Measurements from ENCODE around the gene SLC25A33. TPM values are rescaled to one million over a fixed set of nuclear protein-coding genes. Genes with fewer than 3 reads are reported as not detected.
"Not testable (repeated sequence)": the region's sequence is repeated elsewhere in the genome, so short reads cannot be mapped to it uniquely, and the experiment has no call there.

The SLC25A33 gene, protein sequence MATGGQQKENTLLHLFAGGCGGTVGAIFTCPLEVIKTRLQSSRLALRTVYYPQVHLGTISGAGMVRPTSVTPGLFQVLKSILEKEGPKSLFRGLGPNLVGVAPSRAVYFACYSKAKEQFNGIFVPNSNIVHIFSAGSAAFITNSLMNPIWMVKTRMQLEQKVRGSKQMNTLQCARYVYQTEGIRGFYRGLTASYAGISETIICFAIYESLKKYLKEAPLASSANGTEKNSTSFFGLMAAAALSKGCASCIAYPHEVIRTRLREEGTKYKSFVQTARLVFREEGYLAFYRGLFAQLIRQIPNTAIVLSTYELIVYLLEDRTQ
- 9.6 and 10.4 TPM in 2 replicates for total RNA-seq

DNA sequence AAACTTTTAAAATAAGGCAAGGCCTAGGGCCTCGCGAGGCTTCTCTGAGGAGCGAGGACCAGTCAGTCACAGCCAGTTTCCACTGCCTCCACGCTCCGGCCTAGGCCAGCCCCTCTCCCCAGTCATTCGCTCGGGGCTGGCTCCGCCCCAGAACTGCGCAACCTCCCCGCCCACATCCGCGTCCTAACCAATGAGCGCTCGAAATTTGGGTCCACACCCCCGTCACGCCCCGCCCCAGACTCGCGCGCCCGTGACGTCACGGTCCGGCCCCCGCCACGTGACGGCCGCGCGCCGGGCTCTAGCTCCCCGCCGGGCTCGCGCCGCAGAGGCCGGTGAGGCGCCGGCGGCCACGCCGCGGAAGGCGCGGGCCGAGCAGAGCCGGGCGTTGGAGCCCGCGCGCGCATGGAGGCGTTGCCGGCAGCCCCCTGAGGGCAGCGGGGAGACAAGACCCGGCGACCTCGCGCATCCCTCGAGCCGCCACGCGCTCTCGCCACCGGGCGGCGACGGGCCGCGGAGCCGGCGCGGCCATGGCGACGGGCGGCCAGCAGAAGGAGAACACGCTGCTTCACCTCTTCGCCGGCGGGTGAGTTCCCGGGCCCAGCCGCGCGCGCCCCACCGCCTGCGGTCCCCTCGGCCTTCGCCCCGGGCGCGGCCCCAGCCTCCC is at the start of gene SLC25A33:
TSS of gene SLC25A33 (plus strand) at position 301 of the 664 bp plus-strand sequence. CDS start at position 528, 227 bp downstream.
- Mint-ChIP-seq H3K4me3 (ENCODE audit: low read depth) (peak within 1 kb of the TSS; percentile 92), H3K27ac (peak within 1 kb of the TSS; percentile 84), H3K4me1 (ENCODE audit: low read depth) (peaks cover 28% of the 10 kb centered on the region), H3K27me3 (ENCODE audit: low read depth) (no peaks in the 10 kb centered on the region), H3K9me3 (peaks cover 4% of the 10 kb centered on the region), H3K36me3 (ENCODE audit: low read depth) (peaks cover 22% of the 10 kb centered on the region)
- peak; percentile 97 for DNase-seq (ENCODE audit: low spot score)
- intact Hi-C loops (cut with micrococcal nuclease) = no loop called here

DNA sequence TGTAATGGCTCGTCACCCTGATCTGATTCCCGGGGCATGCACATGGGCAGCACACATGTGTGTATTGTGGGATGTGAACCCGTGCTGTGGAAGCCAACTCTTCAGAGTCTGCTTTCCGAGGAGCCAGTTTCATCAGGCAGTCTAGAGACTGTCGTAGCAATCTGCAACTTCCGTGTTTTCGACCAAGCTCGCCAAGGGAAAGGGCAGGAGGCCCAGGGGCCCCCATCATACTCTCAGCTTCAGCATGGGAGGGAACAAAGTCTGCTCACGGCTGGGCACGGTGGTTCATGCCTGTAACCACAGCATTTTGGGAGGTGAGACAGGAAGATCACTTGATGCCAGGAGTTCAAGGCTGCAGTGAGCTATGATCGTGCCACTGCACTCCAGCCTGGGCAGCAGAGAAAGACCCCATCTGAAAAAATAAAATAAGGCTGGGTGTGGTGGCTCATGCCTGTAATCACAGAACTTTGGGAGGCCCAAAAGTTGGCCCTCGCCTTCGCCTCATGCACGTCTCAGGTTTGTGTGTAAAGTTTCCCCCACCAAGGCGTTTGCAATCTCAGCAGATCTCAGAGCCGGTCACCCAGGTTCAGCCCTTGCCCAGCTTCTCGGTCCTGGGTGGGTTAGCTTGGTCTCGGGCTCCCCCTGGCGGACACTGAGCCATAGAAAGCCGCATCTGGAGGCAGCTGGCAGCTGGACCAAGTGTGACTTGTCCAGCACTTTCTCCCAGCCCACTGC is 48.5 kb upstream of the SLC25A33 start:
- H3K36me3 Mint-ChIP-seq (ENCODE audit: low read depth) = no peaks in the 10 kb centered on the region
- H3K27me3 Mint-ChIP-seq (ENCODE audit: low read depth) = peaks cover 10% of the 10 kb centered on the region
- intact Hi-C loops (cut with micrococcal nuclease) = loop anchor here (1.0 to 5.0 kb wide), 4 partner anchors 34 to 378 kb away; no protein-coding TSS in a partner anchor
- H3K27ac Mint-ChIP-seq = no peak overlapping the region
- no peaks in the 10 kb centered on the region for H3K9me3 Mint-ChIP-seq
- peak; percentile 69 for DNase-seq (ENCODE audit: low spot score)
- H3K4me1 Mint-ChIP-seq (ENCODE audit: low read depth) = peaks cover 11% of the 10 kb centered on the region
- H3K4me3 Mint-ChIP-seq (ENCODE audit: low read depth) = no peak overlapping the region

DNA sequence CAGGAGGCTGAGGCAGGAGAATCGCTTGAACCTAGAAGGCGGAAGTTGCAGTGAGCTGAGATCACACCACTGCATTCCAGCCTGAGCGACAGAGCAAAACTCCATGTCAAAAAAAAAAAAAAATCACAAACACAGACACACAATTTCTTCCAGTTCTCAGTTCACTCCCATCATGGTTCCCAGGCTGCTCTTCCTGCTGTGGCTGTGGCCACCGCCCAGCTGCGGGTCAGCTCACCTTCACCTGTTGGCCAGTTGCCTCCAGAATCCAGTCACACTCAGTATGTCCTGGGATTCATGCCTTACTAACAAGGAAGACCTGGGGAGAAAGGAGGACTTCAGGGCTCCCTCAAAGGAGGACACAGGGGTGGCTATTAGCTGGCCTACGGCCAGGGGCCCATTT is 45.9 kb upstream of the SLC25A33 start:
- H3K36me3 Mint-ChIP-seq (ENCODE audit: low read depth) = no peaks in the 10 kb centered on the region
- DNase-seq (ENCODE audit: low spot score) = no peak
- H3K4me3 Mint-ChIP-seq (ENCODE audit: low read depth) = no peak overlapping the region
- no peak overlapping the region for H3K27ac Mint-ChIP-seq
- peaks cover 12% of the 10 kb centered on the region for H3K27me3 Mint-ChIP-seq (ENCODE audit: low read depth)
- peaks cover 13% of the 10 kb centered on the region for H3K4me1 Mint-ChIP-seq (ENCODE audit: low read depth)
- H3K9me3 Mint-ChIP-seq = no peaks in the 10 kb centered on the region
- intact Hi-C loops (cut with micrococcal nuclease) = loop anchor here (5.0 kb wide), 1 partner anchor 381 kb away; no protein-coding TSS in a partner anchor

DNA sequence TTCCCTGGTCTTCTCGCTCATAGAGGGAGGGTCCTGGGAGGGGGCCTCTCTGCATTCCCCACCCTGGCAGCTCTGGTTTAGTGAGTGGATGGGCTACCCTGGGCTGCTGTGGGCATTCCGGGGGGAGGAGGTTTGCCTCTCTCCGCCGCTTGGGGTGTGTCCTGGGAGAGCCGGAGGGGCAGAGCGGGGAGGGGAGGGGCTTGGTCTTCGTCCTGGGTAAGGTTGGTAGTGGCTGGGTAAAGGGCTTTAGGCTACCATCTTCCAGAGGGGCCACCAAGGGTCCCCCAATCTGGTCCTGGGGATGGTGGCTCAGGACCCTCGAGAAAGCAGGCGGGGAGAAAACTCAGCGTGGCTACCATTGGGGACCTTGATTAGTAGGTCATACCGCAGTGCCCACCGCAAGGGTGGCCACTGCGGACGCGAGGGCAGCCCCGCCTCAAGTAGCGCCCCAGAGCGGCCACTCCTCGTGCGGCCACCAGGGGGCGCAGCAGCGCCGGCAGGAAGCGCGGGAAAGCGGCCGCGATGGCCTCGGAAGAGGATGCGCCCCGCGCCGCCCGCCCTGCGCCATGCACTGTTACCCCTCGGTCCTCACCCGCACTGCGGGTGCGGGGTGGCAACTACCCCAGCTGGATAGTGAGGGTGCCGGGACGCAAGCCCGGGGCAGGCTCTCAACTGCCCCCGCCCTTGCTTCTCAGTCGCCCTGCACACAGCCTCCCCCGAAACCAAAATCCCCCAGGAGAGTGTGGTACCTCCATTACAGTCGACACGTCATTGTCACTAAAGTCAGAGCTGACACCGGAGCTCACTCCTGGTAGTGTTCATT is 44.1 kb upstream of the SLC25A33 start:
- H3K27ac Mint-ChIP-seq = peak overlapping the region; percentile 17
- intact Hi-C loops (cut with micrococcal nuclease) = loop anchor here (5.0 kb wide), 2 partner anchors 77 to 383 kb away; no protein-coding TSS in a partner anchor

DNA sequence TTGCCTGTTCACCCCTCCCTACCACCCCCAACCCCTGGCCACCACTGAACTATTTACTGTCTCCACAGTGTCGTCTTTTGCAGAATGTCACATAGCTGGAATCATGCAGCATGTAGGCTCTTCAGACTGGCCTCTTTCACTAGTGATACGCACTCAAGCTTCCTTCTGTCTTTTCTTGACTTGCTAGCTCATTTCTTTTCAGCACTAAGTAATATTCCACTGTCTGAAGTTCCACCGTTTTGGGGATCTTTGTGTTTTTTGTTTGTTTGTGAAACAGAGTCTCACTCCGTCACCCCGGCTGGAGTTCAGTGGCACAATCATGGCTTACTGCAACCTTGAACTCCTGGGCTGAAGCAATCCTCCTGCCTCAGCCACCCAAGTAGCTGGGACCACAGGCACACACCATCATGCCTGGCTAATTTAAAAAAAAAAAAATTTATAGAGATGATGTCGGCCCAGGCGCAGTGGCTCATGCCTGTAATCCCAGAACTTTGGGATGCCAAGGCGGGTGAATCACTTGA is 43.4 kb upstream of the SLC25A33 start:
- intact Hi-C loops (cut with micrococcal nuclease) = loop anchor here (5.0 kb wide), 1 partner anchor 76 kb away; no protein-coding TSS in a partner anchor
- no peaks in the 10 kb centered on the region for H3K9me3 Mint-ChIP-seq
- no peak overlapping the region for H3K27ac Mint-ChIP-seq
- peaks cover 13% of the 10 kb centered on the region for H3K4me1 Mint-ChIP-seq (ENCODE audit: low read depth)
- no peak for DNase-seq (ENCODE audit: low spot score)
- H3K27me3 Mint-ChIP-seq (ENCODE audit: low read depth) = peaks cover 22% of the 10 kb centered on the region
- no peaks in the 10 kb centered on the region for H3K36me3 Mint-ChIP-seq (ENCODE audit: low read depth)
- H3K4me3 Mint-ChIP-seq (ENCODE audit: low read depth) = no peak overlapping the region

More for the DNA sequence above, 44.1 kb upstream of the SLC25A33 start:
- peak overlapping the region; percentile 51 for H3K4me3 Mint-ChIP-seq (ENCODE audit: low read depth)
- DNase-seq (ENCODE audit: low spot score) = peak; percentile 56
- H3K36me3 Mint-ChIP-seq (ENCODE audit: low read depth) = no peaks in the 10 kb centered on the region
- H3K9me3 Mint-ChIP-seq = no peaks in the 10 kb centered on the region
- H3K27me3 Mint-ChIP-seq (ENCODE audit: low read depth) = peaks cover 20% of the 10 kb centered on the region
- peaks cover 13% of the 10 kb centered on the region for H3K4me1 Mint-ChIP-seq (ENCODE audit: low read depth)

DNA sequence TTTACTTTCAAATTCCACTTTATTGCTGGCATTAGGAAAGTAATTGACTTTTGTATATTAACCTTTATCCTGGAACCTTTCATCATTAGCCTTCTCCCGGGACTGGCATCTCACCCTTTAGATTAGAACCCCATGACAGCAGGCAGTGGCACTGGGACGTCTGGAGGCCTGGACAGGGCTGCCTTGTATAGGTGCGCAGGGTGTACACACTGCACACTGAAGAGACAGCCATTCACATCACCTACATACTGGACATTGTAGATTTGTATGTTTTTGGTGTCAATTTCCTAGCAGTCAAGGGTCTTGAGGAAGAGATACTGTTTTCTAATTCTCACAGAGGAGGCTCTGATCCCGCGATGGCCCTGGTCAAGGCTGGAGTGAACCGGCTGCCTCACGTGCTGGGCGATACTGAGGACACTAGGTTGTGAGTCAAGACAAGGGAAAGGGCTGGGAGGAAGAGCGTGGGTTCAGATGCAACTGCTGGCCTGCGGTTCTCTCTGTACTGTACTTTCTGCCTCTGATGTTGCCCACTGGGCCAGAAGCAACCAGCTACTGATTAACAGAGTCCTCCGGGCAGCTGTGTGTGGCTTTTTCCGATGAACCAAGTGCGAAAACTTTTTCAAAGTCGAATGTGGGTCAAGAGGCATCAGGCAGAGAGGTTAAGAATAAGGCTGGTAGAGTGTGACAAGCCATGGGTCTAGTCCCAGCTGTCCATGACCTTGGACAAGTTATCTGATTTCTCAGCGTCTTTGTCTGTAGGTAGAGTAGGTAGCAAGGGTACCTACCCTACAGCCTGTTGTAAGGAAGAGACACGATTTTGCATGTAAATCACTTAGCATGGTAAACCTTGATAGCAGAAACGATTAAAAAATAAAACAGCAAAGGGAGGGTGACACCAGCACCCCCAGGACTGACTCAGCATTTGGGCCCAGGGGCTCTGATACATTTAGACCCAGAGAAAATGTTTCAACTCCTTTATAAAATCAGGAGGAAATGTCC is 38.2 kb upstream of the SLC25A33 start:
- DNase-seq (ENCODE audit: low spot score) = no peak
- Mint-ChIP-seq H3K9me3 (no peaks in the 10 kb centered on the region), H3K27me3 (ENCODE audit: low read depth) (peaks cover 14% of the 10 kb centered on the region), H3K4me3 (ENCODE audit: low read depth) (no peak overlapping the region), H3K27ac (no peak overlapping the region), H3K36me3 (ENCODE audit: low read depth) (no peaks in the 10 kb centered on the region), H3K4me1 (ENCODE audit: low read depth) (no peaks in the 10 kb centered on the region)
- intact Hi-C loops (cut with micrococcal nuclease) = no loop called here

DNA sequence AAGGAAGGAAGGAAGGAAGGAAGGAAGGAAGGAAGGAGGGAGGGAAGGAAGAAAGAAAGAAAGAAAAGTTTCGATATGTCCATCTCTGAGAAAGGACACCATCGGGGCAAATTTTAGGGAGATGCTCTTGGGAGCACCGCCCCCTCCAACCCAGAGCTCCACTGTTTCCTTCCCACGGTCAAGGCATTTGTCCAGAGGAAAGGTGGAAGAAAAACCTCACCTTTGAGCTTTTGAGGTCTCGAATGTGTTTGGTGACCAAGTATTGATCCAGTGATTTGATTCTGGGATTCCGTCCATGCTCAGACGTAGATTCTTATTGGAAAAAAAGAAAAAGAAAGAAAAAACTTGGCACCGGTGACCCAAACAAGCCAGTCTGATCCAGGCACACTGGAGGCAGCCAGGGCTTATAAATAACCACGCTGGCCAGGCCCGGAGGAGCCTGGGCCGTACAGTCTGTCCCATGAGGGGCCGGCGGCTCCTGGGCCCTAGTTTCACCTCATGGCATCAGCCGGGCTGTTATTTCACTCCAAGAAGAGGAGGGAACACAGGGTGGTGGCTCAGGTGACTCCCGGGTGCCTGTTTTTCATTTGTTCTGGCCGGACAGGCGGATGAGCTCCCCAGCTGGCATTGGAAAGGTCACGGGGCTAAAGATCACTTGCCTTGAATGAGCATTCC is 36.1 kb upstream of the SLC25A33 start:
- no peaks in the 10 kb centered on the region for H3K4me1 Mint-ChIP-seq (ENCODE audit: low read depth)
- H3K4me3 Mint-ChIP-seq (ENCODE audit: low read depth) = no peak overlapping the region
- no peaks in the 10 kb centered on the region for H3K36me3 Mint-ChIP-seq (ENCODE audit: low read depth)
- no peak for DNase-seq (ENCODE audit: low spot score)
- H3K27me3 Mint-ChIP-seq (ENCODE audit: low read depth) = peaks cover 16% of the 10 kb centered on the region
- H3K9me3 Mint-ChIP-seq = no peaks in the 10 kb centered on the region
- intact Hi-C loops (cut with micrococcal nuclease) = no loop called here
- no peak overlapping the region for H3K27ac Mint-ChIP-seq

DNA sequence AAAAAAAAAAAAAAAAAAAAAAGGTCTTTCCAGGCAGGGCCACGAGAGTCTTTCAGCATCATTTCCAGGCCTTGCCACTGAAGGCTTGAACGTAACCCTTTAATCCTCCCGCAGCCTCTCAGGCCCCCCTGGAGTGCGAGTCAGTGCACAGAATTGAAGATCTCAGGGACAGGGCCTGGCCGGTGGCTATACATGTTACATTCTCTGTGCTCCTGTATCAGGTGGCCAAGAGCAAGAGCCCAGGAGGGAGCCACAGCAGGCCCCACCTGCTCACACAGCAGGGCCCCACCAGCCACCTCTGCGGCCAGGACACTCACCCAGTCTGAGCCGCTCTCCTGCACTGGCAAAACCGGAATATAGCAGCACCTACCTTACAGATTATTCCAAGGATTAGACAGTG is 34.1 kb upstream of the SLC25A33 start:
- no peaks in the 10 kb centered on the region for H3K9me3 Mint-ChIP-seq
- DNase-seq (ENCODE audit: low spot score) = no peak
- H3K4me3 Mint-ChIP-seq (ENCODE audit: low read depth) = no peak overlapping the region
- H3K27me3 Mint-ChIP-seq (ENCODE audit: low read depth) = peaks cover 8% of the 10 kb centered on the region
- H3K4me1 Mint-ChIP-seq (ENCODE audit: low read depth) = no peaks in the 10 kb centered on the region
- H3K36me3 Mint-ChIP-seq (ENCODE audit: low read depth) = no peaks in the 10 kb centered on the region
- H3K27ac Mint-ChIP-seq = no peak overlapping the region
- intact Hi-C loops (cut with micrococcal nuclease) = no loop called here

DNA sequence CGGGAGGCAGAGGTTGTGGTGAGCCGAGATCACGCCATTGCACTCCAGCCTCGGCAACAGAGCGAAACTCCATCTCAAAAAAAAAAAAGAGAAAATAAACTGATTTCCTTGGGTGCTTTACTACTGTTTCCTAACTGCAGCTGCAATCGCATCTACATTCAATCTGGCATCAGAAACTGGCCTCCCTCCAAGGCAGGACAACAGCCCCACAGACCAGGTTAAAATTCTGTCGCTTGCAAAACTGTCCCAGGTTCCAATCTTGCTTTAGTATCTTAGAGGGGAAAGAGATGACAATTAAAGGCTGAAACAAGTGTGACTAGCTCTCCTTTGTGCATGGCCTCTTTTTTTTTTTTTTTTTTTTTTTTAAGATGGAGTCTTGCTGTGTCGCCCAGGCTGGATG is 32.4 kb upstream of the SLC25A33 start:
- DNase-seq (ENCODE audit: low spot score) = no peak
- no peak overlapping the region for H3K4me3 Mint-ChIP-seq (ENCODE audit: low read depth)
- intact Hi-C loops (cut with micrococcal nuclease) = no loop called here
- H3K27me3 Mint-ChIP-seq (ENCODE audit: low read depth) = peaks cover 5% of the 10 kb centered on the region
- no peak overlapping the region for H3K27ac Mint-ChIP-seq
- H3K36me3 Mint-ChIP-seq (ENCODE audit: low read depth) = no peaks in the 10 kb centered on the region
- no peaks in the 10 kb centered on the region for H3K4me1 Mint-ChIP-seq (ENCODE audit: low read depth)
- H3K9me3 Mint-ChIP-seq = no peaks in the 10 kb centered on the region

DNA sequence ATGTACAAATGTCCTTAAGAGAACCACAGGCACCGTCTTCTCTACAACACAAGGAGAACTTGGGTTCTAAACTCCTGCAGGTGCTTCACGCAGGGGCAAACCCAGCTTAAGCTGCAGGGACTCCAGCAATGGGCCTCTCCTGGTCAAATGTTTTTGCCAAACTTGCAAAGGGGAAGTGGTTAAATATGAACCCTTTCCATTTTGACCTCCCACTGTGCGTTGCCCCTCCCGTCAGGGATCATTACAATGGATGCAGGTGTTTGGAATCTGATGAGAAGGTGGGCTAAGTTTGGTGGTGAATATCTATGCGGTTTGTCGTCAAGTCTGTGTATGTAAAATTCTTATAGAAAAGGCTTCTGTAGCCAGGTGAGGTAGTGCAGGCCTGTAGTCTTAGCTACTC is 29.1 kb upstream of the SLC25A33 start:
- intact Hi-C loops (cut with micrococcal nuclease) = no loop called here
- Mint-ChIP-seq H3K27ac (no peak overlapping the region), H3K9me3 (no peaks in the 10 kb centered on the region), H3K36me3 (ENCODE audit: low read depth) (no peaks in the 10 kb centered on the region), H3K4me3 (ENCODE audit: low read depth) (no peak overlapping the region), H3K27me3 (ENCODE audit: low read depth) (peaks cover 5% of the 10 kb centered on the region), H3K4me1 (ENCODE audit: low read depth) (no peaks in the 10 kb centered on the region)
- no peak for DNase-seq (ENCODE audit: low spot score)

DNA sequence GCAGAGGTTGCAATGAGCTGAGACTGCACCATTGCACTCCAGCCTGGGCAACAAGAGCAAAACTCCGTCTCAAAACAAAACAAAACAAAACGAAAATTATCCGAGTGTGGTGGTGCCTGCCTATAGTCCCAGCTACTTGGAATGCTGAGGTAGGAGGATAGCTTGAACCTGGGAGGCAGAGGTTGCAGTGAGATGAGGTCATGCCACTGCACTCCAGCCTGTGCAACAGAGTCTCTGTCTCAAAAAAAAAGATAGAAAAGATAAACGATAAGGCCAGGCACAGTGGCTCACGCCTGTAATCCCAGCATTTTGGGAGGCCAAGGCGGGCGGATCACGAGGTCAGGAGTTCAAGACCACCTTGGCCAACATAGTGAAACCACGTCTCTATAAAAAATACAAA is 23.7 kb upstream of the SLC25A33 start:
- H3K36me3 Mint-ChIP-seq (ENCODE audit: low read depth); intact Hi-C loops (cut with micrococcal nuclease); H3K27ac Mint-ChIP-seq; DNase-seq (ENCODE audit: low spot score); H3K4me1 Mint-ChIP-seq (ENCODE audit: low read depth); H3K4me3 Mint-ChIP-seq (ENCODE audit: low read depth); H3K27me3 Mint-ChIP-seq (ENCODE audit: low read depth); H3K9me3 Mint-ChIP-seq: not testable (repeated sequence)

Data from activated T-helper 2 cell treated with anti-CD3 and anti-CD28 coated beads, Interferon-gamma antibody, Interleukin-2, Interleukin-4, amounts not matched to agents 10 μg/mL and 5 μg/mL and 100 μg/mL, durations not matched to agents 14 hours and 24 hours and 36 hours (primary cell).